Measurements from ENCODE around the gene TIMP4. TPM values are rescaled to one million over a fixed set of nuclear protein-coding genes. Genes with fewer than 3 reads are reported as not detected.

The TIMP4 gene
- total RNA-seq, 4 donors from 2014 or later: 40.2 to 124 (median 48.4) TPM

DNA sequence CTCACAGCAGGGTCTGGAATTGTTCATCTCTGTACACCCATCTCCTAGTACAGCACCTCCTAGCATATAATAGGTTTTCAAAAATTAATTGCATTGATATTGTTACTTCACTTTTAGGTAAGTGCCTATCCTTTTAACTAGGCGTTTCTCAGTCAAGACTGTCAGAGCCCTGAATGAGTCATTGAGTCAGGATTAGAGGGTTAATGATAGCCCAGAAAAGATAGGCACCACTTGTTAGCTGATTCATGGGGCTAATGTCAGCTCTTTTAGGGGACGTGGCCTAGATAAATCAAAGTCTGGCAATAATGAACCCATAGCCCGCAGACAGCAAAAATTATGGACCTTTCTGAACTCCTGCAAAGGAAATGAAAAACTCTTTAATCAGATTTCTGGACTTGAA, 42.9 kb downstream of the TIMP4 start:
- H3K27me3 ChIP-seq: no peaks in the 10 kb centered on the region
- no peak for DNase-seq (ENCODE audit: low spot score in 2 of 2)
- no peak overlapping the region for H3K4me3 ChIP-seq
- no peaks in the 10 kb centered on the region for H3K36me3 ChIP-seq
- no peaks in the 10 kb centered on the region for H3K4me1 ChIP-seq
- WGBS, 2 donors: 60 to 68% methylated on average over 3 of the region's 3 CpGs
- no peaks in the 10 kb centered on the region for H3K9me3 ChIP-seq
- TF ChIP-seq EP300 (IDR thresholded peaks at IDR 0.05) (no peak), POLR2A (IDR thresholded peaks at IDR 0.05) (no peak)
- no peak overlapping the region for H3K27ac ChIP-seq

DNA sequence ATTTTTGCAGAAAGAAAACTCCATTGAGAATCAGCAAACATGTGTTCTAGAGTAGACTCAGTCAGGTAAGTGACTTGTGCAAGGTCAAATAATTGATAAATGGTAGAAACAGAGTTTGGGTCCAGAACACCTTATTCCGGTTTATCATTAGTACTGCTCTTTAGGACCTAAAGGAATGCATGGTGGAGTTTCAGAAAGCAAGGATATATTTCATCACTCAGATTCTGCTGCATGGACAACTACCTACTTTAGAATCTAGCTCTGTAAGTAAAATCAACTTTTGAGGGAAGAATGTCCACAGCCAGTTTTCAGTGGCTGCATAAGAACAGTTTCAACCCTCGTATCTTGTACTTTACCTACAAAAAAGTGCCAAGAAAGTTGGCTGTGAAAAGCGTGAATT, 43.6 kb downstream of the TIMP4 start:
- Histone ChIP-seq H3K4me3 (no peak overlapping the region), H3K4me1 (no peaks in the 10 kb centered on the region), H3K27ac (no peak overlapping the region), H3K27me3 (no peaks in the 10 kb centered on the region), H3K36me3 (no peaks in the 10 kb centered on the region), H3K9me3 (peaks cover 0 to 6% (median 0%) of the 10 kb centered on the region in 4 donors)
- DNase-seq (ENCODE audit: low spot score in 2 of 2): no peak
- 78 to 87% methylated on average over 3 of the region's 3 CpGs for WGBS, 2 donors
- TF ChIP-seq, protein P1, sequence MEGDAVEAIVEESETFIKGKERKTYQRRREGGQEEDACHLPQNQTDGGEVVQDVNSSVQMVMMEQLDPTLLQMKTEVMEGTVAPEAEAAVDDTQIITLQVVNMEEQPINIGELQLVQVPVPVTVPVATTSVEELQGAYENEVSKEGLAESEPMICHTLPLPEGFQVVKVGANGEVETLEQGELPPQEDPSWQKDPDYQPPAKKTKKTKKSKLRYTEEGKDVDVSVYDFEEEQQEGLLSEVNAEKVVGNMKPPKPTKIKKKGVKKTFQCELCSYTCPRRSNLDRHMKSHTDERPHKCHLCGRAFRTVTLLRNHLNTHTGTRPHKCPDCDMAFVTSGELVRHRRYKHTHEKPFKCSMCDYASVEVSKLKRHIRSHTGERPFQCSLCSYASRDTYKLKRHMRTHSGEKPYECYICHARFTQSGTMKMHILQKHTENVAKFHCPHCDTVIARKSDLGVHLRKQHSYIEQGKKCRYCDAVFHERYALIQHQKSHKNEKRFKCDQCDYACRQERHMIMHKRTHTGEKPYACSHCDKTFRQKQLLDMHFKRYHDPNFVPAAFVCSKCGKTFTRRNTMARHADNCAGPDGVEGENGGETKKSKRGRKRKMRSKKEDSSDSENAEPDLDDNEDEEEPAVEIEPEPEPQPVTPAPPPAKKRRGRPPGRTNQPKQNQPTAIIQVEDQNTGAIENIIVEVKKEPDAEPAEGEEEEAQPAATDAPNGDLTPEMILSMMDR (IDR thresholded peaks at IDR 0.05): no peak
- TF ChIP-seq POLR2A (IDR thresholded peaks at IDR 0.05) (no peak), EP300 (IDR thresholded peaks at IDR 0.05) (no peak)

DNA sequence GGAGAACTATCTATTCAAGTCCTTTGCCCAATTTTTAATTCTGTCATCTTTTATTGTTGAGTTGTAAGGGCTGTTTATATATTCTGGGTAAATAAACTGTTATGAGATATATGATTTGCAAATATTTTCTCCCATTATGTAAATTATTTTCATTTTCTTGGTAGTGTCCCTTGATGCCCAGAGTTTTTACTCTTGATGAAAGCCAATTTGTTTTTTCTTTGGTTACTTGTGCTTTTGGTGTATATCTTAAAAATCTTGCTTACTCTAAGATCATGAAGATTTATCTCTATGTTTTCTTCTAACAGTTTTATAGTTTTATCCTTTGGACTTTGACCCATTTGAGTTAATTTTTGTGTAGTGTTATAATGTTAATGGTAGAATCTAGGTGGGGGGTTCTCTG, 44.5 kb downstream of the TIMP4 start:
- no peak overlapping the region for H3K4me3 ChIP-seq
- no peak overlapping the region for H3K27ac ChIP-seq
- no peaks in the 10 kb centered on the region for H3K36me3 ChIP-seq
- no peaks in the 10 kb centered on the region for H3K27me3 ChIP-seq
- no peaks in the 10 kb centered on the region for H3K4me1 ChIP-seq
- DNase-seq (ENCODE audit: low spot score in 2 of 2): no peak
- H3K9me3 ChIP-seq: peaks cover 0 to 7% (median 0%) of the 10 kb centered on the region in 4 donors
- no peak for TF ChIP-seq POLR2A (IDR thresholded peaks at IDR 0.05)
- no peak for TF ChIP-seq EP300 (IDR thresholded peaks at IDR 0.05)
- TF ChIP-seq, protein P1 (IDR thresholded peaks at IDR 0.05): no peak

DNA sequence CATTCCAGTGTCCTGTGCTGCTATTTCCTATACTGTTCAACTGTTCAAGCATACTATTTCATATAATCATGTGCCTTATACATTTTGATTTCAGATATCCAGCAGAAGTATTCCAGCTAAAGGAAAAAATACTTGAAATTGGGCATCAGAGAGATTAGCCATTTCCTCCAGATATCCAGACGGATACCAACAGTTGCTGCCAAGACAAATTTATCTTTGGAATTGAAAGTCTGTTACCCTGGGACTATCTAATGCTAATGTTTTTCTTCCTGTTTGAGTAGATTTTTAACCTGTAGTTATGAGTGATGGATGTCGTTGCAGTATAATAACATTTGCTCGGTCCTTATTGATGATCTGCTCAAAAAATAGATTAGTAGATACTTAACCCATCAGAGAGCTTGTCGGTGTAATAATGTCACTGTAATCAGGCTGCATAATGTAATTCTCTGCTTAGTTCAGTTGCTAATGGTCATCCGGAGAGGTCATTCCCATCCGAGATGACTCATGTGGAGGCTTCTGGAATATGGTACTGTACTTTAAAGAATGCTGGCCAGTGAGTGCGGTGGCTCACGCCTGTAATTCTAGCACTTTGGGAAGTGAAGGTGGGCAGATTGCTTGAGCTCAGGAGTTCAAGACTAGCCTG, 51.5 kb downstream of the TIMP4 start:
- Histone ChIP-seq H3K36me3 (no peaks in the 10 kb centered on the region), H3K4me3 (no peak overlapping the region), H3K9me3 (peaks cover 0 to 7% (median 0%) of the 10 kb centered on the region in 4 donors), H3K27me3 (no peaks in the 10 kb centered on the region), H3K4me1 (no peaks in the 10 kb centered on the region), H3K27ac (no peak overlapping the region)
- no peak for DNase-seq (ENCODE audit: low spot score in 2 of 2)
- WGBS, 2 donors: 71 to 77% methylated on average over 8 of the region's 8 CpGs
- TF ChIP-seq POLR2A (IDR thresholded peaks at IDR 0.05) (no peak), EP300 (IDR thresholded peaks at IDR 0.05) (no peak)
- TF ChIP-seq, protein P1 (IDR thresholded peaks at IDR 0.05): no peak

Other genes starting within 250 kb of the TIMP4 start
- gene SYN2, start 154.5 kb downstream of the TIMP4 start, total RNA-seq: 10 to 100 TPM in 1 of 4 donors, 1 to 10 TPM in 3; 1.6 to 11.7 (median 1.8) TPM
- gene PPARG, start 130.2 kb upstream of the TIMP4 start, total RNA-seq: 10 to 100 TPM; 20.0 to 64.2 (median 29.6) TPM